GM12878 (cell line): ENCODE measurements around the gene ACTG1.

Source experiments
- BACH1 ChIP-seq: fragments of 450-650 bp; IDR thresholded peaks from 2 replicates; pipeline ENCODE4 v1.6.1; 2017; ENCODE audit warnings: mild to moderate bottlenecking, borderline replicate concordance
- CTCF ChIP-seq, 3 experiments: IDR thresholded peaks in 2 of 3; conservative IDR thresholded peaks in 1 of 3; 2 replicates each; pipeline ENCODE4 v1.5.1; 2011; ENCODE audit warnings: low read depth in 3 of 3, low read length in 3 of 3, mild to moderate bottlenecking in 3 of 3, control low read depth in 2 of 3, moderate library complexity in 2 of 3, inconsistent platforms in 1 of 3, mixed read lengths in 1 of 3; ENCODE audit not compliant: control insufficient read depth in 2 of 3, insufficient read depth in 1 of 3; ENCODE audit errors: extremely low read depth in 1 of 3
- MAX ChIP-seq: IDR thresholded peaks from 2 replicates; pipeline ENCODE4 v1.6.1; 2012; ENCODE audit warnings: low read depth, low read length, improper control_type of control experiment
- NR2C1 ChIP-seq: fragments of 450-650 bp; IDR thresholded peaks from 2 replicates; pipeline ENCODE4 v1.6.1; 2017; ENCODE audit warnings: antibody characterized with exemption, mild to moderate bottlenecking, moderate library complexity
- PAX5 ChIP-seq: IDR thresholded peaks from 2 replicates; pipeline ENCODE4 v1.6.1; 2011; ENCODE audit warnings: low read depth, low read length, borderline replicate concordance
- PBX3 ChIP-seq: IDR thresholded peaks from 2 replicates; pipeline ENCODE4 v1.6.1; 2011; ENCODE audit warnings: mild to moderate bottlenecking, low read depth, low read length, moderate library complexity; ENCODE audit not compliant: insufficient replicate concordance
- POLR2A ChIP-seq: IDR thresholded peaks from 2 replicates; pipeline ENCODE4 v1.6.1; 2011; ENCODE audit warnings: low read depth, mild to moderate bottlenecking, low read length
- TAF1 ChIP-seq: IDR thresholded peaks from 2 replicates; pipeline ENCODE4 v1.6.1; 2011; ENCODE audit warnings: mild to moderate bottlenecking, low read depth, low read length, borderline replicate concordance
- YY1 ChIP-seq: IDR thresholded peaks from 2 replicates; pipeline ENCODE4 v1.6.1; 2011; ENCODE audit warnings: low read depth, mild to moderate bottlenecking, low read length
- ZZZ3 ChIP-seq: IDR thresholded peaks from 2 replicates; pipeline ENCODE4 v1.6.1; 2011; ENCODE audit warnings: low read depth; ENCODE audit not compliant: control insufficient read depth, insufficient read length

GRCh38 chr17:81549826-81550225, 37.2 kb upstream of the ACTG1 start:
- TF ChIP-seq TAF1: no peak
- no peak for TF ChIP-seq POLR2A
- no peak for TF ChIP-seq ZZZ3
- TF ChIP-seq CTCF (IDR thresholded peaks at IDR 0.05 in 2 of 3, conservative IDR thresholded peaks at IDR 0.05 in 1 of 3; ENCODE audit: control insufficient read depth in 2 of 3, extremely low read depth in 1 of 3, insufficient read depth in 1 of 3, low read depth in 3 of 3, low read length in 3 of 3): no peak
- TF ChIP-seq BACH1: no peak
- no peak for TF ChIP-seq NR2C1
- no peak for TF ChIP-seq PBX3
- TF ChIP-seq MAX: no peak
- TF ChIP-seq PAX5: no peak
- no peak for TF ChIP-seq YY1
